ENCODE data around the gene PRICKLE3.

The PRICKLE3 gene

GRCh38 chrX:49165901-49166881, 20.0 kb downstream of the PRICKLE3 start:
- no peaks in the 10 kb centered on the region for H3K9me2 ChIP-seq (replicated peaks; ENCODE audit: insufficient read depth, low read length)
- peaks cover 25% of the 10 kb centered on the region for H3F3A ChIP-seq (ENCODE audit: insufficient read depth)
- no peaks in the 10 kb centered on the region for H3K9me3 ChIP-seq (ENCODE audit: insufficient read depth, low read length)
- H4K20me1 ChIP-seq (ENCODE audit: low read depth, low read length), result no peaks in the 10 kb centered on the region
- peak overlapping the region; percentile 90 for H3K4me2 ChIP-seq (ENCODE audit: low read depth, low read length, poor library complexity, severe bottlenecking)
- no peak for TF ChIP-seq EZH2phosphoT487 (conservative IDR thresholded peaks at IDR 0.05; ENCODE audit: low read length)
- no peak for TF ChIP-seq CTCF (IDR thresholded peaks at IDR 0.05; ENCODE audit: insufficient read depth, low read length, poor library complexity, severe bottlenecking)
- H3K36me3 ChIP-seq (ENCODE audit: low read length), result no peaks in the 10 kb centered on the region
- peak overlapping the region; percentile 66 for H3K9ac ChIP-seq (ENCODE audit: low read length)
- H2AFZ ChIP-seq (ENCODE audit: low read depth, low read length, severe bottlenecking), result no peak overlapping the region
- peak overlapping the region; percentile 55 for H3K4me3 ChIP-seq (ENCODE audit: insufficient read depth, low read length, poor library complexity, severe bottlenecking)
- H3K27ac ChIP-seq (ENCODE audit: low read depth, low read length), result peak overlapping the region; percentile 94
- no peaks in the 10 kb centered on the region for H3K79me2 ChIP-seq (ENCODE audit: insufficient read depth, low read length)
- H3K27me3 ChIP-seq (ENCODE audit: low read length), result no peaks in the 10 kb centered on the region

DNA sequence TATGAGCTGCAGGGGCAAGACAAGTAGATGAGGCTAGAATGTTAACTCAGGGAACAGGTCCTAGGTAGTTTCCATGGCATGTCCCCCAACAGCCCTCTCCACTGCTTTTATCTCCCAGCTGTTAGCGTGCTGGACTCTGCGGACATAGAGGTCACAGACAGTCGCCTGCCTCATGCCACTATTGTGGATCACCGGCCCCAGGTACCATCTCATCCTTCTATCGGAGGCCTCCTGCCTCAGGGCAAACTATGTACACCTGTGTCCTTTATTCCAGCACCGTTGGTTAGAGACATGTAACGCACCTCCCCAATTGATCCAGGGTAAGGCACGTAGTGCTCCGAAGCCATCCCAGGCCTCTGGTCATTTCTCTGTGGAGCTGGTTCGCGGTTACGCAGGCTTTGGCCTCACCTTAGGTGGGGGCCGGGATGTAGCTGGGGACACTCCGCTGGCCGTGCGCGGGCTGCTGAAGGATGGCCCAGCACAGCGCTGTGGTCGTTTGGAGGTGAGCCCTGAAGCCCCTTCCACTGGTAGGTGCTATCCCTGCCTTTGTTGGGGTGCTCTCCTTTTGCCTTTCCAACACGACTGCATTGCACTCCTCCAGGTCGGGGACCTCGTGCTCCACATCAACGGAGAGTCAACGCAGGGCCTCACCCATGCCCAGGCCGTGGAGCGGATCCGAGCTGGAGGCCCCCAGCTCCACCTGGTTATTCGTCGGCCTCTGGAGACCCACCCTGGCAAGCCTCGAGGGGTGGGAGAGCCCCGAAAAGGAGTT, 21.4 kb downstream of the PRICKLE3 start:
- Histone ChIP-seq H3K9me2 (replicated peaks; ENCODE audit: insufficient read depth, low read length) (no peaks in the 10 kb centered on the region), H3K27me3 (ENCODE audit: low read length) (no peaks in the 10 kb centered on the region), H3K9ac (ENCODE audit: low read length) (no peak overlapping the region), H2AFZ (ENCODE audit: low read depth, low read length, severe bottlenecking) (no peak overlapping the region), H3F3A (ENCODE audit: insufficient read depth) (peaks cover 25% of the 10 kb centered on the region), H3K36me3 (ENCODE audit: low read length) (no peaks in the 10 kb centered on the region), H3K4me2 (ENCODE audit: low read depth, low read length, poor library complexity, severe bottlenecking) (peak overlapping the region; percentile 73), H3K9me3 (ENCODE audit: insufficient read depth, low read length) (no peaks in the 10 kb centered on the region), H4K20me1 (ENCODE audit: low read depth, low read length) (no peaks in the 10 kb centered on the region), H3K4me3 (ENCODE audit: insufficient read depth, low read length, poor library complexity, severe bottlenecking) (no peak overlapping the region), H3K27ac (ENCODE audit: low read depth, low read length) (peak overlapping the region; percentile 69; the same call in 1 of the 2 replicates), H3K79me2 (ENCODE audit: insufficient read depth, low read length) (no peaks in the 10 kb centered on the region)
- TF ChIP-seq EZH2phosphoT487 (conservative IDR thresholded peaks at IDR 0.05; ENCODE audit: low read length), result no peak

DNA sequence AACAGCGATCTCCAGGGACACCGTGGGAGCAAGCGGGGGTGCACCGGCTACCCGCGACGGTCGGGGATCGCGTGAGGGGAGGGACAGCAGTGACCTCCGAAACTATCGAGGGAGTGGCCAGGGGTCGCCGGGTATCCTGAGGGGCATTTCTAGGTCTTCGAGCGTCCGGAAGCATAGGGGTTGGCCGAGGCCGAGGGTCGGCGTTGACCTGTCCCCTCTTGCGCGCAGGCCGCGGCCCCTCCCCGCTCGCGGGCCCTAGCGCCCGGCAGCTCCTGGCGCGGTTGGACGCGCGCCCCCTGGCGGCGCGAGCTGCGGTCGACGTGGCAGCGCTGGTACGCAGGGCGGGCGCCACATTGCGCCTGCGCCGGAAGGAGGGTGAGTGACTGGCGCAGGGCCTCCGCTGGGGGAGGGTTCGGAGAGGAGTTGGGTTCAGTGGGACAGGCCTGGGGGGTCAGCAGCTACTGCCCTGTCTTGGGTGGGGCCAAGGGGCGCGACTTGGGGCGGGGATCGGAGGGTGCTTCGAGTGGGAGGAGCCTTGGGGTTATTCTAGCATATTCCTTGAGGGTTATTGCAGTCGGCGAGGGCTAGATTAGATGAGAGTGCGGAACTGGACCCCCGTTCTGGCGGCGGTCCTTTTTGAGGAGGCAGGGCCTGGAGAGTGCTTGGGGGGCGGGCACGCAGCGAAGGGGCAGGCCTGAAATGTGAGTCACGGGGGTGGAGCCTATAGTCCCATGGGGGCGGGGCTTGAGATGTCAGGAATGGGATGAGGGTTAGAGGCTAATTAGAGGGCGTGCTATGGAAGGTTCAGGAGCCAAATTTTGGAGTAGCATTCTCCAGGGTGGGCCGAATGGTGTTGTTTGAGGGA, 22.4 kb downstream of the PRICKLE3 start:
- TF ChIP-seq EZH2phosphoT487 (conservative IDR thresholded peaks at IDR 0.05; ENCODE audit: low read length) (no peak), CTCF (IDR thresholded peaks at IDR 0.05; ENCODE audit: insufficient read depth, low read length, poor library complexity, severe bottlenecking) (peak; percentile 53)
- Histone ChIP-seq H3K9me2 (replicated peaks; ENCODE audit: insufficient read depth, low read length) (no peaks in the 10 kb centered on the region), H3K9me3 (ENCODE audit: insufficient read depth, low read length) (no peaks in the 10 kb centered on the region), H2AFZ (ENCODE audit: low read depth, low read length, severe bottlenecking) (peak overlapping the region; percentile 77), H4K20me1 (ENCODE audit: low read depth, low read length) (no peaks in the 10 kb centered on the region), H3K79me2 (ENCODE audit: insufficient read depth, low read length) (no peaks in the 10 kb centered on the region), H3K36me3 (ENCODE audit: low read length) (no peaks in the 10 kb centered on the region), H3F3A (ENCODE audit: insufficient read depth) (peaks cover 22% of the 10 kb centered on the region), H3K9ac (ENCODE audit: low read length) (peak overlapping the region; percentile 46; the same call in 1 of the 2 replicates), H3K4me3 (ENCODE audit: insufficient read depth, low read length, poor library complexity, severe bottlenecking) (peak overlapping the region; percentile 44), H3K27ac (ENCODE audit: low read depth, low read length) (peak overlapping the region; percentile 69), H3K27me3 (ENCODE audit: low read length) (no peaks in the 10 kb centered on the region), H3K4me2 (ENCODE audit: low read depth, low read length, poor library complexity, severe bottlenecking) (peak overlapping the region; percentile 73)
